HG03025 (cell line): ENCODE measurements around the gene C12orf60.

Source experiments
- ATAC-seq: cut with Tn5 transposase; IDR thresholded peaks from one replicate; pipeline ENCODE4 v1.9.1; 2021; ENCODE audit warnings: mild to moderate bottlenecking, moderate library complexity; ENCODE audit not compliant: unreplicated experiment, low FRiP score

C12orf60 gene

DNA sequence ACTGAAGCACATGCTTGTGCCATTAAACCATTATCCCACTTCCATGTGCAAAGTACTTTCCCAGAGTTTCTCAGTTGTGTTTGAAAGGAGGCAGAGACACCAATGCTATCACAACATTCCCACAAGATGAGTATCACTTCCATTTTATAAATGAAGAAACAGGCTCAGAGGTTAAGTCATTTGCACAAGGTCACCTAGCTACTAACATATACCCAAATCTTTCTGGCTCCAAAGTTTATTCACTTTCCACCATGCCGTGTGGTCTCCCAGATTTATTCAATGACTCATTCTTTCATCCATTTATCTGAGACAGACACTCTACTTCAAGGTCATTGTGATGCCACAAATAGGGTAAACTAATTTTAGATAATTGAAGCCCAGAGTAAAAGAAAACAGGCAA is 30.5 kb downstream of the C12orf60 start:
- ATAC-seq: no peak

DNA sequence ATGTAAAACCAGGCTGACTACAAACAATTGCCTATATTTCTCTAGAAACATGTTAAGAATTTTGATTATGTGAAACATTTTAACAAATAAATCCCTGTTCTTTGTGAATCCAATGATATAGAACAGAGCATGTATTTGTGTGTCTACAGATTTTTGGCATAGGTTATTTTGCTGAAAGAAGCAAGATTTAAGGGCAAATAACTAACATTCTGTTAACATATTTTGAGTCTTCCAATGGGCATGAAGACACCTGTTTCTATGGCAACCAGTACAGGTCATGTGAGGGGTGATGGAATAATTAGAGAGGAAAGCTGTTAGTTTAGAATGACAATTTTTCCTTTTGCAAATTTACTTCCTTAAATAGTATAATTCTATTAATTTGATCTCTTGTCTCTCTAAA is 31.0 kb downstream of the C12orf60 start:
- no peak for ATAC-seq

DNA sequence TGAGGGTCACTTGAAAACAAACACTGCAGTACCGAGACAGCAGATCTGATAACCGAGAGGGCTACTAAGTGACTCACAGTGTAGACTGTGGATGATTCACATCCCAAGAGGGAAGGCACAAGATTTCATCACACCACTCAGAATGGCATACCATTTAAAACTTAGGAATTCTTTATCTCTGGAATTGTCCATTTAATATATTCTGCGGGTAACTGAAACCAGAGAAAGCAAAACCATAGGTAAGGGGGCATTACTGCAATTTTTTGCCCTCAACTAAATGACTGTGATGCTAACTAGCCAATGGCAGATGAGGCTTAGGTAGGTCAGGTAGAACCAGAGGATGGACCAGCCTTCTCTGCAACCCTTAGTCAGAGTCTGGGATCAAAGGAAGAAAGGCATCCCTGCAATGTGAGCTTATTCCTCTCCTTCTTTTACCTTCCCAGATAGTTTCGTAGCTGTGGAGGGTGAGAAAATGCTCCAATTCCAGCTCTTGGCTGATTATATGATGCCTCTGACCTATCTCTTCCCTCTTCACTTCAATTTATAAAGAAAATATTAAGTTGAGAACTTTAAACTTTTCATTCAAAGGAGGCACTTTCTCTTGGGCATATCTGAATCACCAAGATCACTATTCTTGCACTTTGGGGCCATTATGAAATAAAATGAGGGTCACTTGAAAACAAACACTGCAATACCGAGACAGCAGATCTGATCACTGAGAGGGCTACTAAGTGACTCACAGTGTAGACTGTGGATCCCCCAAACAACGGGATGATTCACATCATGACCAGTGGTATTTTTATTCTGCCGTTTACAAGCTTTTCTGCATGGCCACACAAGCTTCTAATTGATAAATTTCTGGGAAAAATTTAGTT is 33.1 kb downstream of the C12orf60 start:
- no peak for ATAC-seq

- no peak for ATAC-seq
Observed at GRCh38 chr12:14839262-14839661, 35.8 kb downstream of the C12orf60 start.

DNA sequence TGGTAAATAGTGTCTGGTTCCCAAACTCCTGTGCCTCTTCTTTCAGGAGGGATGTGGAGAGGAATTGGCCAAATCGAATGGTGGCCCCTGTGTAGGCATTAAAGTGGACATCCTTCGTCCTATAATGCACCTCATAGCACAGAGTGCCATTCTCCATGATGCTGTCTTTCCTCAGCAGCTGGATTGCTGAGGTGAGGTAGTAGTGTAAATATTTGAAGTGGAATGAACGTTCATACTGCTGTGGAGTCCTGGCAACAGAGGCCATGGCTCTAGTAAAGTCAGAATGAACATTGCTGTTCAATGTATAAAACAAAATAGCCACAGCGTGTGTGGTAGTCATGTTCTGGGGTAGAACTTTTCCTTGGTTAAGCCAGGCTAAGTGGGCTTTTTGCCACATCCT is 37.1 kb downstream of the C12orf60 start:
- ATAC-seq: no peak

DNA sequence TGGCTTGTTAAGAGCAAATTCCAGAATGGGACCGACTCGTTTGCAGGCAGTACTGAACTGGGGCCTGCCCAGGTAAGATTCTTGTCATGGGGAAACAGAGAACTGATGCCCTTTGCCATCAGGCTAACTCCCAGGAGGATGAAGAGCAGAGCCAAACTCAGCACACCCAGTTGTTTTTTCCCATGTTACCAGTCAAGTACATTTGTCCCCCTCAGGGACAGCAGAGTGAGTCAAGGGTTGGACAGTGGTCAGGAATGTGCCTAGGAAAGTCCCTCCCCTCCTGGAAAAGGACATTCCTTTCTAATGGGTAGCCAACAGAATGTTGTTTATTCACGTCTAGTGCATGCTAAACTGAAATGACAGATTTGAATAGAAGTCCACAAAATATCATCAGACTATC is 38.3 kb downstream of the C12orf60 start:
- no peak for ATAC-seq

DNA sequence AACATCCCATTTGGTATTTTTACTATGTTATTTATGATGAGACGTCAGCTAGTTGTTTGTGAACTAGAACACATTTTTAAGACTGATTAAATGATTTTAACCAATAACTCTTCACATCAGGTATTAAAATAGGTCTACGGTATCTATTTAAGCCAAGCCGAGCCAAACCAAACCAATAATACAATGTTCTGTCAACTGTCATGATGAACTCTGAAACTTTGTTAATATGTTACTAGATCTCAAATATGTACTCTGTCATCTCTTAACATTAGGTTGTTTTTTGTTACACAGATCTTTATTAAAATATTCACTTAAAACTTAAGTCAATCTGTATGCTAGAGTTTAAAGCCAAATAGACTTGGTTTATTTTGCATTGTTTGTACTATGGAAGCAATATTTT is 38.8 kb downstream of the C12orf60 start:
- no peak for ATAC-seq

DNA sequence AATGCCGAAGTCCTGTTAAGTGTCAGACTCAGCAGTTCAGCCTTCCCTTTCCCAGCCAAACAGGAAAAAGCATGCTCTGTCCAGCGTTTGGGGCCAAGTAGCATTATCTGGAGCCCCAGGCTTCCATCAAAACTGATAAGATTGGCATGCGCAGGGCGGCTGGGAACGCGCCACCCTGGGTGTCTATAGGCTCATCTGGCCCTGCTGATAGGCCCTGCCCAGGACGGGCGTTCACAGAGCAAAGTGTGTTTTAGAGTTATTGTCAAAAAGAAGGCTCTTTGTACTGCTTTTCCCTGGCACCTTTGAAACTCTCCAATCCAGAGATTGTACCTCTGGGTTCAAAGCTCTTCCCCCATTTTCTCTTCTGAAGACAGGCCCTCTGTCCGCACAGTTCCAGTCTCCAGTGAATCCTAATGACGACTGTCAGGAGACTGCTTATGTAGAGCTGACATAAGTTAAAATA is 40.0 kb downstream of the C12orf60 start, which contains the start of gene ART4:
Gene ART4, minus strand, starts transcription at position 102 of the 463 bp plus-strand sequence. CDS start 413 bp downstream, outside the sequence.
- ATAC-seq: no peak

DNA sequence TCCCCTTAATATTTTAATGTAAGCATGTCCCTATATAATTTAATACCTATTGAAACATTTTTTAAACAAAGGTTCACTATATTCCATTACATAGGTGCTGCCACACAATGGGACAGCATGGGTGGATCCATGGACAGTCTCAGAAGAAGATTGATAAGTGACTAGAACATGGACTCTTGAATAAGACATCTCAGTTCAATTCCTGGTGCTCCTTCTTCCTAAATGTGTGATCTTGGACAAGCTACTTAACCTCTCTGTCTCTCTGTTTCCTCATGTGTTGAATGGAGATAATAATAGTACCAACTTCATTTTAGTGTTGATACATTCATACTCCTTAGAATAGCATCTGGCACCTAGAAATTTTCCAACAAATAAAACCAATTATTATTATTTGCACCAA is 40.9 kb downstream of the C12orf60 start:
- no peak for ATAC-seq

GRCh38 chr12:14845350-14845750 is 41.9 kb downstream of the C12orf60 start:
- no peak for ATAC-seq

DNA sequence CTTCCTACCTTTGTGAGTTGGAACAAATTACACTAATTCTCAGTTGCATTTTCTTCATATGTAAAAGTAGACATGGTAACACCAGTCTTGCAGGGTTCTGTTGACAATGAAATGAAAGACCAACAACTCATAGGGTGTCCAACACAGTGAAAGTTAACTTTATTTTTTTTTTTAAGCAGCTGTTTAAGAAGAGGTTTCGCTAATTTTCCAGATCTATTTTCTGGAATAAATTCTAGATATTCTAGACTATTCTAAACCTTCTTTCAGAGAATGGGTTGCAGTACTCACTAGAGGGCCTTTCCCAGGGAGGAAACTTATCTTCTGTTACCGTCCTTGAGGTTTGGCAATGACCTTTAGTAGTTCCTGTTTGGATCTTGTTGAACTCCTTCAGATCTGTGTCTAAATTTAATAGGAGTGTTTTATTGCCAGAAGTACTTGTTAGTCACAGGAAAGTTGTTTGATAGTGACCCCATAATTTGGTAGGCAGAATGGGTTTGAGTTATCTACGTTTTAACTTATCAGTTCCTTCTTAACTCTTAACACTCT is 42.6 kb downstream of the C12orf60 start:
- no peak for ATAC-seq

- no peak for ATAC-seq
Observed at GRCh38 chr12:14846876-14847580, 43.6 kb downstream of the C12orf60 start.

- ATAC-seq: no peak
Observed at GRCh38 chr12:14849661-14850060, 46.2 kb downstream of the C12orf60 start.

- peak; percentile 98 for ATAC-seq
Observed at GRCh38 chr12:14850929-14851663, 47.6 kb downstream of the C12orf60 start.

GRCh38 chr12:14852880-14853279 is 49.4 kb downstream of the C12orf60 start:
- no peak for ATAC-seq

DNA sequence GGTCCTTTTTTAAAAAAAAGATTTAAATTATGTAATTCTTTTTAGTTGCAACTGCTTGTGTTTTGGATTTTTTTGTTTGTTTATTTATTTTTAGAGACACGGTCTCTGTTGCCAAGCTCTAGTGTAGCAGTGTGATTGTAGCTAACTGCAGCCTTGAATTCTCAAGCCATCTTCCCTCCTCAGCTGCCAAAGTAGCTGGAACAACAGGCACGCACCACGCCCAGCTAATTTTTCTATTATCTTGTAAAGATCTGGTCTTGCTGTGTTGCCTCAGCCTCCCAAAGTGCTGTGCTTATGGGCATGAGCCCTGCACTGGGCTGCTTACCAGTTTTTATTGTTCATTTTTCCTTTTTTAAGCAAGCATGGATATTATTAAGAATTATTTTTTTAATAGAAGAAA is 50.5 kb downstream of the C12orf60 start:
- ATAC-seq: no peak

GRCh38 chr12:14854586-14855183 is 51.2 kb downstream of the C12orf60 start:
- ATAC-seq: peak; percentile 49

- ATAC-seq: no peak
Observed at GRCh38 chr12:14858513-14858912, 55.0 kb downstream of the C12orf60 start.

GRCh38 chr12:14860490-14860889 is 57.0 kb downstream of the C12orf60 start:
- ATAC-seq: no peak

DNA sequence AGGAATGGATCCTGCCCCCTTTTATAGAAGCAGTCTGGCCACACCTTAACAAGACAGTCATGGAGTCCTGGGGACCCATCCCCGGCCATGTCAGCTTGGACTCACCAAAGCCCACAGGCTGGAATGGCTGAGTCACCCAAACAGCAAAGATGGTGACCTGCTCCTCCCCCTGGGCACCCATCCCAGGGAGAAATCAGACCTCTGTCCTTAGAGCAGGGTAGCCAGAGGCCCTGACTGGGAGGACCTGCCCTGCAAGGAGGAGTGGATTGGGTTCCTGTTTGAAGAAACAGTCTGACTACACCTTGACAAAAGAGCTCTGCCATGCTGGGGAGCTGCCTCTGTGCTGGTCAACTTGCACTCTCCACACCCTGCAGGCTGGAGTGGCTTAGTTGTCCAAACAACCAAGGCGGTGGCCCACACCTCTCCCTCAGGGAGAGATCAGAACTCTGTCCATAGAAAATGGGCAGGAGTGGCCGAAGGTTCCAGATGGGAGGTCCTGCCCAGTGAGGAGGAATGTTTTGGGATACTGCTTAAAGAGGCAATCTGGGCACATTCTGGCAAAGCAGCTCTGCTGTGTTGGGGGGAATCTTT is 65.5 kb downstream of the C12orf60 start:
- no peak for ATAC-seq
